HG03135 (cell line): Measurements from ENCODE around the gene CORO1C.

Experiments used
- ATAC-seq: cut with Tn5 transposase; IDR thresholded peaks from one replicate; pipeline ENCODE4 v1.9.1; 2021; ENCODE audit warnings: mild to moderate bottlenecking, moderate library complexity; ENCODE audit not compliant: unreplicated experiment

The CORO1C gene

GRCh38 chr12:108653922-108654321 is 77.4 kb downstream of the CORO1C start:
- no peak for ATAC-seq

GRCh38 chr12:108653082-108653516 is 78.2 kb downstream of the CORO1C start:
- no peak for ATAC-seq

GRCh38 chr12:108650083-108650482 is 81.2 kb downstream of the CORO1C start:
- ATAC-seq = no peak

GRCh38 chr12:108649669-108650068 is 81.6 kb downstream of the CORO1C start:
- ATAC-seq = no peak

DNA sequence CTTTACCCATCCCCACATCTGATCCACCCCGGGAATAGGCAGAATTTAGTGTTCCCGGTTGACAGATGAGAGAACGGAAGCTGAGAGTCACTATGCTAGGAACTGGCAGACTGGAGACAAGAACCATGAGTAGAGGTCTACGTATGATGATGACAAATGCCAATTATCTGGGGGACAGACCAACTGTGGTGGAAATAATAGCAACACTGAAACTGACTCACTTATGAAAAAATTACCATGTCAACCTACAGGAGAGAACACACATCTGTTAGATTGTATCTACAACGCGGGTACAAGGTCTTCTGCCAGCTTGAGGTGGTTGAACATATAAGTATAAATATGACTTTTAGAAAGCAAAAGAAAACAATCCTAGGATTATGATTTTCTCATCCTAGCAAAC is 82.2 kb downstream of the CORO1C start:
- ATAC-seq = no peak

- no peak for ATAC-seq
Observed at GRCh38 chr12:108648371-108648770, 82.9 kb downstream of the CORO1C start.

GRCh38 chr12:108647585-108648287 is 83.6 kb downstream of the CORO1C start:
- ATAC-seq = no peak

GRCh38 chr12:108646600-108647579 is 84.4 kb downstream of the CORO1C start:
- no peak for ATAC-seq

GRCh38 chr12:108645686-108646599 is 85.4 kb downstream of the CORO1C start:
- no peak for ATAC-seq

DNA sequence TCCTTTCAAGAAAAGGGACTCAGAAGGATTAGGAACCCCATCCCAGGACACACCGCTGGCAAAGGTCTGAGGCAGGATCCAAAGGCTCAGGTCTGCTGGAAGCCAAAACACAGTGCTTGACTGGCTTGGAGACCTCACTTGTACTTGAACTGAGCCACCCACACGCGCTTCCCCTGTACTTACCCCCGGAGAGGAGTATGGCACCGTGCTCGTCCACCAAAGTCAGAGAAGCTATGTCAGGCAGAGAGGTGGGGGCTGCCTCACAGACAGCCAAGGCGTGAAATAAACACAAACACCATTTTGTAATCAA is 86.6 kb downstream of the CORO1C start:
- ATAC-seq = no peak

DNA sequence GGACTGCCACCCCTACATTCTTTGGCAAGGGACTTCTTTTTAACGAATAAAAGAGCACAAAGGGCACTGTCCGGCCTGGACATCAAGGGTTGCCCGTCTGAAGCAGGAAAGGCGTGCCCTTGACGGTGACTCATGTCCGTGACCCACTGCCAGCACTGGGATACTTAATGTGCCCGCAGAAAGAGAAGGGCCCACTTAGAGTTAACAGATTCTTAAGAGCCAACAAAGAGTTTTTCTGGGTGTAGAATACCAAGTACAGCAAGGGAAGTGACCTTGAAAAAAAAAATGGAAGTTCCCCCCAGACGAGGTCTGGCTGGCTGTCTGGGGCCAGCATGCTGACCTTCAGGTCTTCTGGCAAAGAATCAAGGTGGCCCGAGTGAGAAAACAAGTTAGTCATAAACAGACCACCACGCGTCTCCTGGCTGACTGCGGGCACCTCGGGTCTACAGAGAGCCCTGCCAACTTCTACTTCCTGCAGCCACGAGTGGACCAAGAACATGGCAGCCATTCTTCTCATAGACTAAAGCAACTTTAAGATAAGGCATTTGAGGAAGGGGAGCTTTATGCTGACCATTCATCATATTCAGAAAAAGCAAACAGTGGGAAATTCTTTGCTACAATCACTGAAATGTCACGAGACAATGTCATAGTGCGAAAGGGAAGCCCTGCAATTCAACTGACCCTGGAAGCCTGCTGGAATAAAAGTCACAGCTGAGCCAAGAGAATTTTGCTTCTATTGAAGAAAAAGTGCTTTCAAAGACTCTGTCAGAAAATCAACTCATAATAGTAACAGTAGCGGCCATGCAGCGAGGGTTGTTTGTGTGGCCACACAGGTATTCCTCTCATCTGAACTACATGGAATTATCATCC is 87.1 kb downstream of the CORO1C start:
- ATAC-seq = no peak

GRCh38 chr12:108642899-108643654 is 88.2 kb downstream of the CORO1C start:
- no peak for ATAC-seq

- ATAC-seq = no peak
Observed at GRCh38 chr12:108642269-108642870, 88.9 kb downstream of the CORO1C start.

- no peak for ATAC-seq
Observed at GRCh38 chr12:108641446-108642268, 89.7 kb downstream of the CORO1C start.

GRCh38 chr12:108640802-108641445 is 90.4 kb downstream of the CORO1C start:
- no peak for ATAC-seq

DNA sequence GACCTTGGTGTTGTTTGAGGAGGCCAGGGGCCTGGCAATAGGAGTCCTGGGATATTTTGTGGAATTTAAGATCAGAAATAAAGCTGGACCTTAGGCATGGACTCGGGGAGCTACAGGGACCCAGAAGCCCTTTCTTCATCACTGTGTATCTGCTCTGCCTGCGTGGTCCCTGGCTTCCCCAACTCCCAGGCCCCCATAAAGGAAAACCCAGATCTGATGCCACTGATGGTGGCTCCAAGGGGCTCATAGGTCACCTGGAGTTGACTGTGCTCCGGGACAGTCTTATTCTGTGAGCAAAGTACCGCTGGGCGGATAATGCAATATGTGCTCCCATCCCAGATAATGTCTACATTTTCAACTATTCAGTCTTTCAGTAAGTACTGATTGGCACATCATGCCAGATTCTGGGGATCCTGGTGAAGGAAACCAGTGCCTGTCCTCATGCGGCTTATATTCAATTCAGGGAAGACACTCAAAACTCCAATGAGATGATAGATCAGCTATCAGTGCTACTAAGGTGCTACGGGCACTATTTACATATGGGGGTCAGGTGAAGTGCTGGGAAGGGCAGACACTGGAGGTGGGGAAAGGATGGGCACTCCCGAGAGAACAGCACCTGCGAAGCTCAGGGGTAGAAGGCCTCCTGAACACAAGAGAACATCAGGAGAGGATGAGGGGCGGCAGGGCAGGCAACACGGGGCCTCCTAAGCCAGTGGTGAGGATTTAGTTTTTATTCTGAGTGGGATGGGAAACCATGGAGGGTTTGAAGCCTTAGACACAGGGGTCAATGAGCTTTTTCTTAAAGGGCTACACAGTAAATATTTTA is 92.1 kb downstream of the CORO1C start:
- ATAC-seq = no peak
